ENCODE measurements around the gene VMAC.

- TF ChIP-seq ZNF384 (IDR thresholded peaks at IDR 0.05) (no peak), FOXK2 (IDR thresholded peaks at IDR 0.05) (no peak), SP1 (IDR thresholded peaks at IDR 0.05) (no peak), FOXM1 (IDR thresholded peaks at IDR 0.05; ENCODE audit: borderline replicate concordance) (no peak), BHLHE40 (IDR thresholded peaks at IDR 0.05; ENCODE audit: borderline replicate concordance) (no peak), L3MBTL2 (conservative IDR thresholded peaks at IDR 0.05) (no peak), ELF4 (IDR thresholded peaks at IDR 0.05) (no peak), CTBP1 (IDR thresholded peaks at IDR 0.05; ENCODE audit: borderline replicate concordance) (no peak), FOXA1 (IDR thresholded peaks at IDR 0.05) (no peak)
Observed at GRCh38 chr19:5893907-5894703, 10.6 kb upstream of the VMAC start.
